ENCODE data around the gene DGCR2.

Gene DGCR2

GRCh38 chr22:19045094-19045493, 77.1 kb downstream of the DGCR2 start:
- TF ChIP-seq CTCF (conservative IDR thresholded peaks at IDR 0.05; ENCODE audit: low read depth, low read length), result no peak
- H3K4me3 ChIP-seq (ENCODE audit: low read depth, low read length), result no peak overlapping the region
- DNase-seq (ENCODE audit: low read depth), result no peak

GRCh38 chr22:19044381-19044780, 77.8 kb downstream of the DGCR2 start:
- no peak for TF ChIP-seq CTCF (conservative IDR thresholded peaks at IDR 0.05; ENCODE audit: low read depth, low read length)
- no peak overlapping the region for H3K4me3 ChIP-seq (ENCODE audit: low read depth, low read length)
- DNase-seq (ENCODE audit: low read depth), result no peak

GRCh38 chr22:19043121-19044085, 78.8 kb downstream of the DGCR2 start:
- no peak overlapping the region for H3K4me3 ChIP-seq (ENCODE audit: low read depth, low read length)
- no peak for DNase-seq (ENCODE audit: low read depth)
- TF ChIP-seq CTCF (conservative IDR thresholded peaks at IDR 0.05; ENCODE audit: low read depth, low read length), result no peak

- TF ChIP-seq CTCF (conservative IDR thresholded peaks at IDR 0.05; ENCODE audit: low read depth, low read length), result no peak
- DNase-seq (ENCODE audit: low read depth), result no peak
These were observed 79.7 kb downstream of the DGCR2 start for GRCh38 chr22:19042285-19043120.

GRCh38 chr22:19041704-19042074, 80.5 kb downstream of the DGCR2 start:
- H3K4me3 ChIP-seq (ENCODE audit: low read depth, low read length), result no peak overlapping the region
- no peak for TF ChIP-seq CTCF (conservative IDR thresholded peaks at IDR 0.05; ENCODE audit: low read depth, low read length)
- DNase-seq (ENCODE audit: low read depth), result no peak

More at GRCh38 chr22:19042285-19043120, 79.7 kb downstream of the DGCR2 start:
- H3K4me3 ChIP-seq (ENCODE audit: low read depth, low read length), result no peak overlapping the region

GRCh38 chr22:19040888-19041703, 81.1 kb downstream of the DGCR2 start:
- TF ChIP-seq CTCF (conservative IDR thresholded peaks at IDR 0.05; ENCODE audit: low read depth, low read length), result no peak
- no peak for DNase-seq (ENCODE audit: low read depth)
- H3K4me3 ChIP-seq (ENCODE audit: low read depth, low read length), result no peak overlapping the region
